ENCODE results near the gene MACROD2.
A peak's percentile ranks its signal among the peaks of the same experiment; 100 is the strongest.

The MACROD2 gene

GRCh38 chr20:14333721-14334120 is 338.4 kb downstream of the MACROD2 start:
- no peak for DNase-seq (ENCODE audit: low spot score)
- FAIRE-seq, result no peak

- FAIRE-seq (no peak), DNase-seq (ENCODE audit: low spot score) (no peak)
Observed at GRCh38 chr20:14334306-14334930, 339.1 kb downstream of the MACROD2 start.

- DNase-seq (ENCODE audit: low spot score), result no peak
Observed at GRCh38 chr20:14335052-14335451, 339.7 kb downstream of the MACROD2 start.

GRCh38 chr20:14336686-14337085 is 341.4 kb downstream of the MACROD2 start:
- FAIRE-seq (no peak), DNase-seq (ENCODE audit: low spot score) (no peak)

More at GRCh38 chr20:14335052-14335451, 339.7 kb downstream of the MACROD2 start:
- FAIRE-seq, result no peak

- DNase-seq (ENCODE audit: low spot score) (peak; percentile 76), FAIRE-seq (peak; percentile 84)
Observed at GRCh38 chr20:14337400-14338171, 342.3 kb downstream of the MACROD2 start, which contains the start of gene FLRT3. Gene FLRT3, minus strand, starts transcription at chr20:14337612. Its CDS starts 10,106 bp downstream, at chr20:14327506.

GRCh38 chr20:14341801-14342200 is 346.5 kb downstream of the MACROD2 start:
- no peak for FAIRE-seq
- no peak for DNase-seq (ENCODE audit: low spot score)

GRCh38 chr20:14342918-14343317 is 347.6 kb downstream of the MACROD2 start:
- FAIRE-seq (no peak), DNase-seq (ENCODE audit: low spot score) (no peak)

- DNase-seq (ENCODE audit: low spot score) (no peak), FAIRE-seq (no peak)
Observed at GRCh38 chr20:14343491-14344065, 348.3 kb downstream of the MACROD2 start.

GRCh38 chr20:14344746-14345145 is 349.4 kb downstream of the MACROD2 start:
- FAIRE-seq (no peak), DNase-seq (ENCODE audit: low spot score) (no peak)

- FAIRE-seq (no peak), DNase-seq (ENCODE audit: low spot score) (no peak)
Observed at GRCh38 chr20:14355791-14356190, 360.5 kb downstream of the MACROD2 start.

- FAIRE-seq, result no peak
- DNase-seq (ENCODE audit: low spot score), result no peak
Observed at GRCh38 chr20:14360416-14360815, 365.1 kb downstream of the MACROD2 start.

- DNase-seq (ENCODE audit: low spot score) (no peak), FAIRE-seq (no peak)
Observed at GRCh38 chr20:14361509-14362345, 366.4 kb downstream of the MACROD2 start.

- FAIRE-seq, result no peak
- DNase-seq (ENCODE audit: low spot score), result no peak
Observed at GRCh38 chr20:14374196-14374595, 378.9 kb downstream of the MACROD2 start.

GRCh38 chr20:14375416-14375985 is 380.2 kb downstream of the MACROD2 start:
- FAIRE-seq (no peak), DNase-seq (ENCODE audit: low spot score) (no peak)

GRCh38 chr20:14378326-14378725 is 383.0 kb downstream of the MACROD2 start:
- DNase-seq (ENCODE audit: low spot score) (no peak), FAIRE-seq (no peak)

GRCh38 chr20:14383335-14383734 is 388.0 kb downstream of the MACROD2 start:
- DNase-seq (ENCODE audit: low spot score) (no peak), FAIRE-seq (no peak)

GRCh38 chr20:14384416-14385175 is 389.3 kb downstream of the MACROD2 start:
- FAIRE-seq (no peak), DNase-seq (ENCODE audit: low spot score) (no peak)

GRCh38 chr20:14385176-14385740 is 389.9 kb downstream of the MACROD2 start:
- FAIRE-seq (no peak), DNase-seq (ENCODE audit: low spot score) (no peak)

- FAIRE-seq (no peak), DNase-seq (ENCODE audit: low spot score) (no peak)
Observed at GRCh38 chr20:14386726-14387125, 391.4 kb downstream of the MACROD2 start.

- FAIRE-seq, result no peak
Observed at GRCh38 chr20:14401479-14402138, 406.3 kb downstream of the MACROD2 start.

More at GRCh38 chr20:14401479-14402138, 406.3 kb downstream of the MACROD2 start:
- no peak for DNase-seq (ENCODE audit: low spot score)

Data from RCC 7860 (cell line).